ENCODE results near the gene TEX261.
"Not testable (repeated sequence)": the region's sequence is repeated elsewhere in the genome, so short reads cannot be mapped to it uniquely, and the experiment has no call there.

TEX261 gene

DNA sequence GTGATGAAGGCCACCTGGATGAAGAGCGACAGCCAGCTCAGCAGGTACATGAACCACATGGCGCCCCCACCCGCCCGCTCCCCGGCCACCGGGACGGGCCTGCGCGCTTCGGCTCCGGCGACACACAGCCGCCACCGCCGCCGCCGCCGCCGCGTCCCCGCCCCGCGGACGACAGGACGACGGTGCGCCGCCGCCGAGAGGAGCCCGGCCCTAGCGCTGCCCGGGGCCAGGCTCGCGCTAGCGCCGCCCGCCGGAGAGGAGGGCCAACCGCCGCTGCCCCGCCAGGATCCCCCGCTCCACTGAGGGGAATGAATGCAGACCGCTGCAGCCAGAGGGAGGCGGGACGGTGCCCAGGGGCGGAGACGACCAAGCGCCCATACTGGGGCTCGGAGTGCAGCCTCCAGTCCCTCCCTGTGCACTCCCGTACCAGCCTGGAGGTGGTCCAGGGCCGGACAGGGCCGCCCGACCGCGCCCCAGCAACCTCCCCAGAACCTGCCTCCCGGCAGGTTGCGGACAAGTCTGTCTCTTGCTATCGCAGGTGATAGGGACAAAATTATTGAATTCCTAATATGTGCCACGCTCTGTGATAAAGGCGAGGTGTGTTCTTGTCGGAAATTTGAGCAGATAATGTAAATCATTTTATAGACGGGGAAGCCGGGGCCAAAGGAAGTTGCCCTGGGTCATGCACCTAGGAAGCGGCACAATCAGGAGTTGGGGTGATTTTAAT, at the start of gene TEX261:
Gene TEX261 (minus strand): TSS at position 175 of the 727 bp plus-strand sequence. CDS start 116 bp downstream, at position 59.
- DNase-seq, result peak; percentile 95

GRCh38 chr2:71043531-71044407, 49.1 kb upstream of the TEX261 start:
- DNase-seq, result no peak

DNA sequence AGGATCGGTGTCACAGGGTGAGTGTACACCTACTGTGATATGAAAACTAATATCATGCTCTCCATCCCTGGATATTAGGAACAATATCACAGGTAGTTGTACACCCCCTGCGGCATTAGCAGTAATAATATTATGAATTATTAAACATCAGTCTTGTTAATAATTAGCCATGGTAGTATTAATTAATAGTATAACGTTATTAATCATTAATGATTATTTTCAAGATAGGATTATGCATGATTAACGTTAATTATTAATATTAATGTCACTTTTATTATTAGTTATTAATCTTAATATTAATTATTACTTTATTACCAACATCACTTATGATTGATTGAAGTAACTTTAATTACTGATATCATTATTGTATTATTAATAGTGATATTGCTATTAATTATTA, 47.6 kb upstream of the TEX261 start:
- DNase-seq, result no peak

DNA sequence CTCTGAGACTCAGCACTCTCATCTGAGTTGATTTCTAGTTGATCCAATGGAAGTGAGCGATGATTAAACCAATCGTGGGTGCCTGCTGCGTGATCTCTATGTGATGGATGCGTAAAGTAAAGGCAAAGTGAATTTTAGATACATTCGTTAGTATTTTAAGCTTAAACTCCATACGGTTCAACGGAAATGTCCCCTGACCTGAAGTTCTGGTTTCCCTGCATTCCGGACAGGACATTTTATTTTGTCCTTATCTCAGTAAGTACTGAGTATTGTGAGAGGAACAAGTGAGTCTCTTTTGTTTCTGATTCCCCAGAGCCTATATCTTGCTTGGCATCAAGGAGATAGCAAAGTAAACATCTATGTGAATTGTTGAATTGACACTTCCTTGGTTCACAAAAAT, 41.6 kb upstream of the TEX261 start:
- not testable (repeated sequence) for DNase-seq

GRCh38 chr2:71023553-71024243, 29.0 kb upstream of the TEX261 start:
- DNase-seq, result peak; percentile 75

DNA sequence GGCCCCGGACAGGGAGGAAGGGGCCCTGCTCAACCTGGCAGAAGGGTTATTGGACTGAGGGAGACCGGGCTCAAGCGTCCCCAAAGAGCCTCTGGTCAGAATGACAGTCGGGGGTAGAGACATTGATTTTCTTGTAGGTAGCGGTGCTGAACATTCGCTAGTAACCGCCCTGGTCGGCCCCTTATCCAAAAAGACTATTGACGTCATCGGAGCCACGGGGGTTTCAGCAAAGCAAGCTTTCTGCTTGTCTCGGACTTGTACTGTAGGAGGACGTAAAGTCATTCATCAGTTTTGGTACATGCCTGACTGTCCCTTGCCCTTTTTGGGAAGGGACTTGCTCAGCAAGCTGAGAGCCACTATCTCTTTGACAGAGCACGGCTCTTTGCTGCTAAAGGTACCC, 26.7 kb upstream of the TEX261 start:
- DNase-seq, result not testable (repeated sequence)

DNA sequence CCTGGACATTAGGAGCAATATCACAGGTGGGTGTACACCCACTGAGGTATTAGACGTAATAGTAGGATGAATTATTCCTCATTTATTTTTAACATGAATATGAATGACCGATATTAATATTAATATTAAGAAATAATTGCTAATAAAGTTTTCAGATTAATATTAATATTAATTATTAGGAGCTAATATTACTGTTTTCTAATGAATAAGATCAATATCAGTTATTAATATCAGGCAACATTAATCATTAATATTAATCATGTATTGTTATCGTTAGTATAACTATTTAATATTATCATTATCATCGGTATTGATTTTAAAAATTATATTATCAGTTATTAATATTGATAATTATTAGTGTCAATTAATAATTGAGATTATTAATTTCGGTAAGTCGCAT, 25.3 kb upstream of the TEX261 start:
- DNase-seq, result not testable (repeated sequence)

- DNase-seq, result no peak
Observed at GRCh38 chr2:71018625-71019024, 24.0 kb upstream of the TEX261 start.

DNA sequence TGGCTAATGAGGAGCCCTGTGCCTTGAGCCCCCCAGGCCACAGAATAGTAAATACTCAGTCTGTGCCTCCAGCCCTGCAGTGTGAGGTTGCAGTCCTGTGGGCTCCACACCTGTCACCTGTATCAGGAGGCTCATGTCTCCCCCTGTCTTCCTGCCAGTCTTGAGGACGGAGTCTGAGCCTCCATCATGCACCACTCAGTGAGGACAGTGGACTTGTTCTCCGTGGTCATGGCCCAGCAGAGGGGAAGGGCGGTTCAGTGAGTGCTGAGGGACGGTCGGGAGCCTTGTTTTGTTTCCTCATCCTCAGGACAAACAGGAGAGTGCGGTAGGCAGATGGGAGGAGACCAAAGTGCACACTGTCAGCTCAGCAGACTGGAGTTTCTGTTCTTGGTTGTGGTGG, 17.1 kb upstream of the TEX261 start:
- DNase-seq, result not testable (repeated sequence)

DNA sequence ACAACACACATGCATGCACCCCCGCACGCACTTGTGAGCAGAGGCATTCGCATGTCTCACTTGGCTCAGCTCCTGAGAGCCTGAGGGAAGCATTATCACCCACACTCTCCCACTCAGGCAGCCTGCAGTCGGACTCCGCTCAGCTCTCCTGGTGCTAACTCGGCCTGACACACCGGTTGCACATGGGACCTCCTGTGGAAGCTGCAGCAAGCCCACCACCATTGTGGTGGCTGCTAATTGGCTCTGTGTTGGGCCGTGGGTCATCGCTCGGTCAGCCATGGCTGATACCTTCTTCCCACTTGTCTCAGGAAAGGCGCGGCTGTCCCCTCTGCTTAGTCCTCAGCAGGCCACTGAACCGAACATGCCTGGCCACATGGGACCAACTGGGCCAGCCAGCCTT, 13.7 kb upstream of the TEX261 start:
- DNase-seq, result no peak

GRCh38 chr2:71006955-71007799, 12.5 kb upstream of the TEX261 start:
- no peak for DNase-seq

DNA sequence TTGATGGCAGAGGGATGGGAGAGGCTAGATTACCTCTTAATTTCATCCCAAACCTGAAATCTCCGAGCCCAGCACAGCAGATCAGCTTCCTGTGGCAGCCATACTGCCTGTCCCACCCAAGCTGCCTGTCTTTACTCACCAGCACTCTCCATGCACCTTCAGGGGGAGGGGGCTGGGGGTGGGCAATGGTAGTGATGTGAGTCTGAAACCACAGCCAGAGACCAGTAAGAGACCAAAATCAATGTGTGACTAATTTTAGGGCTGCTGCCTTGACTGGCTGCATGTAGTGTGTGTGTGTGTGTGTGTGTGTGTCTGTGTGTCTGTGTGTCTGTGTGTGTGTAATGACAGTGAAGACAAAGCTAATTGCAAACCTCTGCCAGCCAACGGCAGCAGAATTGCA, 11.7 kb upstream of the TEX261 start:
- DNase-seq, result peak; percentile 23

- DNase-seq, result no peak
Observed at GRCh38 chr2:71005271-71006202, 10.9 kb upstream of the TEX261 start.

- no peak for DNase-seq
Observed at GRCh38 chr2:71004857-71005256, 10.2 kb upstream of the TEX261 start.

- DNase-seq, result no peak
Observed at GRCh38 chr2:71003966-71004755, 9.5 kb upstream of the TEX261 start.

DNA sequence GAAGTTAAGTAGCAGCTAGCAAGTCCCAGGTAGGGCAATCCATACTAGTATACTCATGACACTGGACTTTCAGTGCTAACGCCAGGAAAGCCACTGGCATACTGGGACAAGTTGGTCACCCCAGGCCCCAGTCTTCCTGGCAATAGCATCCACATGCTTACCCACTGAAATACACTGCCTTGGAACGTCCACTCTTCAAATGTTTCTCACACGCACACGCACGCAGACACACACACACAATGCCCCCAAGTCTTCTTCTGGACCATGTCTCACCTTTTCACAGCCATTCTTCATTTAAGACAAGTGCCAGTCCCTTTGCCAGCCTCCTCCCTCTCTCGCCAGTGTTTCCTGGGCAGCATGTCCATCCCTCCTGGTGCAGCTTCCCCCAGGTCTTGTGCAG, 8.7 kb upstream of the TEX261 start:
- no peak for DNase-seq

DNA sequence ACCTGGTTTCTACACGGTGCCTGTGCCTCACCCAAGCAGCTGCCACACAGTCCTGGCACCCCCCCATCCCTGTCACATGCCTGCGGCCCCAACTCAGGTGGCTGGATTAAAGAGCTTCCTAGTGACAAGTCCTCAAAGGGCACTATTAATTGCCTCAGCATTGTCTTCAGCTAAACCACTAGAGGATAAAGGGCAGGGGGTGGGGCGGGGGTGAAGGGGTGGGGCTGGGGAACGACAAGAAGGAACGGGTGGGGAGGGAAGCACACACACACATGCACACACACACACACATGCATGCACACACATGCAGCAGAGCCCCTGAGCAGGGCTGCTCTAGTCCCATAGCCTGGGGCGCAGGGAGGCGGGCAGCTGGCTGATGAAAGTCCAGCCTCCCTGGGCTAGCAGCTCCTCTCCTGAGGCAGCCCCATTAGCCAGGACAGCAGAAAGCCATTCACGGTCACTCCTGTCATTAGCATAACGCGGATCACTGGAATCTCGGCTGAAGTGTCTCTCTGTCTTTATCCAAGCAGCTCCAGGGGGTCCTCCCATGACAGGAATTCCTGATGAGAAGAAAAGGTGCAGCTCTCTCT, 7.4 kb upstream of the TEX261 start:
- no peak for DNase-seq

- no peak for DNase-seq
Observed at GRCh38 chr2:71001592-71001927, 6.9 kb upstream of the TEX261 start.

DNA sequence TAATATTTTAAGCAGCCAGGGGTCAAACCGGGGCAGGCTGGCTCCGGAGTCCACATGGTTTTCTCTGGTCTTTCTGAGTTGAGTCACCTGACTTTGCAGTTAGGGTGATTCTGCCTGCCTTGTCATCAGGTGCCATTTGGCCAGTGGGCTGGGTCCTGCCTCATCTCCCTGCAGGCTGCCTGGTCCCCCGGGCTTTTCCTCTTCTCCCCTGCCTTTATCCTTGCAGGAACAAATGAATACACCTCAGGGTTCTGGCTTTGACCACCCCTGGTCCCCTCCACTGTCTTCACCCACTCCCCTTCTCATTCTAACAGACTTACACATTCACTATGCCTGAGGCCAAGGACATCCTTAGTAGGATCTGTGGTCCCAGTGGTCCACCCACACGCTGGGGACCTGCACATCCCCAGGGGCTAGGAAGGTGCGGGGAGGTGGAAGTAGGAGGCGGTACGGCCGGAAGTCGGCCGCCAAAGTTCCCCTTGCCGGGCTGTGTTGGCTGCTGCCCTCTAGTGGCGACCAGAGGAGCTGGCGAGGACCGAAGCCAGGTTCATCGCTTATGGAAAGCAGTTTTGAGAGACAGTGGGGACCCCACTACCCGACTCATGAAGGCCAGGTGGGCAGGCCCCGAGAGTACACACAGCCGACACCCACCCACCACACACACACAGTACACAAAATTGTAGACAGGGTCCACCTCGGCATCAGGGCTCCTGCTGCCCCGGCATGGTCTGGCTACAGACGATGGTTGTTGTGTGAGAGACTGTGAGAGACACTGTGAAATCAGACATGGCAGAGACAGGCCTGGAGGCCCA, 6.3 kb upstream of the TEX261 start:
- DNase-seq, result peak; percentile 91

All from activated CD4-positive, alpha-beta T cell treated with anti-CD3 and anti-CD28 coated beads, Interleukin-2, Interleukin-6, amounts not matched to agents 100 ng/mL and 50 ng/mL, durations not matched to agents 16 hours and 8 hours (primary cell).